HUES48 (cell line): ENCODE data around the gene CACNA1I.

Experiments used
- H3K27ac ChIP-seq: one replicate; pipeline ENCODE4 v1.7.0; 2013; ENCODE audit warnings: low read depth, low read length, inconsistent platforms
- H3K27me3 ChIP-seq: 2 replicates; pipeline ENCODE4 v1.6.1; 2013; ENCODE audit warnings: mild to moderate bottlenecking, low read length; ENCODE audit not compliant: control insufficient read depth, insufficient read depth
- H3K36me3 ChIP-seq: 2 replicates; pipeline ENCODE4 v1.6.1; 2013; ENCODE audit warnings: low read length; ENCODE audit not compliant: control insufficient read depth, insufficient read depth
- H3K4me1 ChIP-seq: 2 replicates; pipeline ENCODE4 v1.6.1; 2013; ENCODE audit warnings: mild to moderate bottlenecking, low read length; ENCODE audit not compliant: control insufficient read depth, insufficient read depth
- H3K4me3 ChIP-seq: 2 replicates; pipeline ENCODE4 v1.5.1; 2013; ENCODE audit warnings: mild to moderate bottlenecking, low read depth, low read length
- H3K9ac ChIP-seq: 2 replicates; pipeline ENCODE4 v1.6.1; 2013; ENCODE audit warnings: mild to moderate bottlenecking, low read depth, low read length, moderate library complexity
- H3K9me3 ChIP-seq: 2 replicates; pipeline ENCODE4 v1.6.1; 2013; ENCODE audit warnings: low read length; ENCODE audit not compliant: control insufficient read depth, insufficient read depth

The CACNA1I gene

GRCh38 chr22:39664485-39665200 lies 94.1 kb downstream of the CACNA1I start:
- H3K9ac ChIP-seq = peak overlapping the region; percentile 47; the same call in 1 of the 2 replicates
- peaks cover 37% of the 10 kb centered on the region for H3K27me3 ChIP-seq
- peak overlapping the region; percentile 63 for H3K4me3 ChIP-seq

GRCh38 chr22:39665229-39665628 lies 94.7 kb downstream of the CACNA1I start:
- Histone ChIP-seq H3K36me3 (no peaks in the 10 kb centered on the region), H3K27ac (no peak overlapping the region), H3K4me1 (peaks cover 7% of the 10 kb centered on the region; the same call in 1 of the 2 replicates), H3K4me3 (peak overlapping the region; percentile 63; the same call in 1 of the 2 replicates), H3K9ac (no peak overlapping the region), H3K27me3 (peaks cover 37% of the 10 kb centered on the region), H3K9me3 (no peaks in the 10 kb centered on the region)

More at GRCh38 chr22:39664485-39665200, 94.1 kb downstream of the CACNA1I start:
- no peaks in the 10 kb centered on the region for H3K9me3 ChIP-seq
- no peaks in the 10 kb centered on the region for H3K36me3 ChIP-seq
- peaks cover 7% of the 10 kb centered on the region; the same call in 1 of the 2 replicates for H3K4me1 ChIP-seq
- H3K27ac ChIP-seq = no peak overlapping the region

GRCh38 chr22:39665661-39666431 lies 95.3 kb downstream of the CACNA1I start:
- Histone ChIP-seq H3K36me3 (no peaks in the 10 kb centered on the region), H3K27ac (no peak overlapping the region), H3K9me3 (no peaks in the 10 kb centered on the region), H3K27me3 (peaks cover 31% of the 10 kb centered on the region), H3K4me1 (peaks cover 7% of the 10 kb centered on the region; the same call in 1 of the 2 replicates), H3K4me3 (no peak overlapping the region), H3K9ac (no peak overlapping the region)

GRCh38 chr22:39666495-39666894 lies 95.9 kb downstream of the CACNA1I start:
- Histone ChIP-seq H3K4me1 (peaks cover 7% of the 10 kb centered on the region; the same call in 1 of the 2 replicates), H3K36me3 (no peaks in the 10 kb centered on the region), H3K27ac (no peak overlapping the region), H3K9me3 (peaks cover 3% of the 10 kb centered on the region; the same call in 1 of the 2 replicates), H3K9ac (no peak overlapping the region), H3K4me3 (no peak overlapping the region), H3K27me3 (peaks cover 24% of the 10 kb centered on the region)

GRCh38 chr22:39666926-39667325 lies 96.4 kb downstream of the CACNA1I start:
- H3K9me3 ChIP-seq = peaks cover 4% of the 10 kb centered on the region; the same call in 1 of the 2 replicates
- peaks cover 20% of the 10 kb centered on the region for H3K27me3 ChIP-seq
- peaks cover 7% of the 10 kb centered on the region; the same call in 1 of the 2 replicates for H3K4me1 ChIP-seq
- no peak overlapping the region for H3K4me3 ChIP-seq
- no peak overlapping the region for H3K27ac ChIP-seq
- no peak overlapping the region for H3K9ac ChIP-seq
- no peaks in the 10 kb centered on the region for H3K36me3 ChIP-seq

GRCh38 chr22:39669432-39669831 lies 98.9 kb downstream of the CACNA1I start:
- no peaks in the 10 kb centered on the region for H3K36me3 ChIP-seq

GRCh38 chr22:39671936-39672335 lies 101.4 kb downstream of the CACNA1I start:
- Histone ChIP-seq H3K4me3 (no peak overlapping the region), H3K4me1 (no peaks in the 10 kb centered on the region), H3K27me3 (no peaks in the 10 kb centered on the region), H3K36me3 (no peaks in the 10 kb centered on the region), H3K27ac (no peak overlapping the region), H3K9me3 (peaks cover 7% of the 10 kb centered on the region; the same call in 1 of the 2 replicates), H3K9ac (no peak overlapping the region)

More at GRCh38 chr22:39669432-39669831, 98.9 kb downstream of the CACNA1I start:
- Histone ChIP-seq H3K27ac (no peak overlapping the region), H3K9me3 (peaks cover 7% of the 10 kb centered on the region; the same call in 1 of the 2 replicates), H3K9ac (no peak overlapping the region), H3K4me3 (no peak overlapping the region), H3K4me1 (no peaks in the 10 kb centered on the region; the same call in 1 of the 2 replicates), H3K27me3 (no peaks in the 10 kb centered on the region)

- no peak overlapping the region for H3K9ac ChIP-seq
- H3K27ac ChIP-seq = no peak overlapping the region
- H3K27me3 ChIP-seq = no peaks in the 10 kb centered on the region
- peaks cover 7% of the 10 kb centered on the region; the same call in 1 of the 2 replicates for H3K9me3 ChIP-seq
- no peaks in the 10 kb centered on the region for H3K4me1 ChIP-seq
- no peaks in the 10 kb centered on the region for H3K36me3 ChIP-seq
- no peak overlapping the region for H3K4me3 ChIP-seq
Measured at GRCh38 chr22:39674536-39674935, 104.0 kb downstream of the CACNA1I start.

- Histone ChIP-seq H3K4me1 (no peaks in the 10 kb centered on the region), H3K4me3 (no peak overlapping the region), H3K27me3 (no peaks in the 10 kb centered on the region), H3K9ac (no peak overlapping the region), H3K27ac (no peak overlapping the region), H3K9me3 (peaks cover 7% of the 10 kb centered on the region; the same call in 1 of the 2 replicates), H3K36me3 (no peaks in the 10 kb centered on the region)
Measured at GRCh38 chr22:39675947-39676346, 105.4 kb downstream of the CACNA1I start.

GRCh38 chr22:39677967-39678366 lies 107.4 kb downstream of the CACNA1I start:
- Histone ChIP-seq H3K9me3 (no peaks in the 10 kb centered on the region), H3K4me3 (no peak overlapping the region), H3K27ac (no peak overlapping the region), H3K9ac (no peak overlapping the region), H3K27me3 (no peaks in the 10 kb centered on the region), H3K4me1 (no peaks in the 10 kb centered on the region), H3K36me3 (no peaks in the 10 kb centered on the region)
